SK-N-SH treated with all-trans-retinoic acid at 6 μM for 48 hours (cell line): ENCODE data around the gene RIMS4.

ENCODE experiments used
- OSR1 ChIP-seq: fragments of 250-450 bp; sonication (Bioruptor Pico); IDR thresholded peaks from 2 replicates; pipeline ENCODE4 v1.8.0; 2022; ENCODE audit warnings: moderate library complexity, mild to moderate bottlenecking, inconsistent platforms
- POU6F1 ChIP-seq: fragments of 250-450 bp; sonication (Bioruptor Pico); IDR thresholded peaks from 2 replicates; pipeline ENCODE4 v1.8.0; 2021; ENCODE audit warnings: low read depth, mild to moderate bottlenecking, moderate library complexity, borderline replicate concordance

- TF ChIP-seq OSR1 (CRISPR knock-in tag): no peak
- no peak for TF ChIP-seq POU6F1 (CRISPR knock-in tag)
Observed at GRCh38 chr20:44739942-44740341, 70.4 kb downstream of the RIMS4 start.
